Measurements from ENCODE around the gene SLF2.

Gene SLF2

DNA sequence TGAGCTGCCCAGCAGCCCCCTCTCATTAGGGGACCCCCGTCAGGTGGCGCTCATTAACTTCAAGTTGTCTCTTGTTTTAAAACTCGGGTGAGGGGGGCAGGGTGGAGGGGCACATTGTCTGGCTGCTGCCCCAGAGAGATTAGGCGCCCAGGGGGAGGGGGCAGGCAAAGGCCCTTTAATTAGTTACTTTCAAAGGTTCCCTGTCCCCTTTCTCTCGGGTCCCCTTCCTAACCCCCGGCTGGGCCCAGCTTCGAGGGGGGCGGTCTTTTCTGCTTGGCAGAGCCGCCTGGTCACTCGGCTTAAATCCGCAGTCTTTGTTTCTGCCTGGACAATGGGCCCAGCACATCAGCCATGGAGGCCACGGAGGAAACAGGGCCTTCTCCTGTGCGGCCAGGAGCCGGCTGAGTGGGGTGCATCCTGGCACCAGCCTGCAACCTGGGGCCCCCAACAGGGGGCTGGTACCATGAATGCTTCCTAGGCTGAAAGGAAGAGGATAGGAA is 38.9 kb upstream of the SLF2 start (continued):
- TF ChIP-seq BACH2 (CRISPR knock-in tag; IDR thresholded peaks at IDR 0.05; ENCODE audit: borderline replicate concordance) (no peak), GLIS3 (CRISPR knock-in tag; IDR thresholded peaks at IDR 0.05) (no peak), ZFP30 (CRISPR knock-in tag; IDR thresholded peaks at IDR 0.05) (no peak), ZNF70 (CRISPR knock-in tag; IDR thresholded peaks at IDR 0.05) (no peak), ARNTL (CRISPR knock-in tag; IDR thresholded peaks at IDR 0.05; ENCODE audit: borderline replicate concordance, low read depth) (no peak), ESRRG (CRISPR knock-in tag; IDR thresholded peaks at IDR 0.05) (no peak)
- TF ChIP-seq, protein P1, sequence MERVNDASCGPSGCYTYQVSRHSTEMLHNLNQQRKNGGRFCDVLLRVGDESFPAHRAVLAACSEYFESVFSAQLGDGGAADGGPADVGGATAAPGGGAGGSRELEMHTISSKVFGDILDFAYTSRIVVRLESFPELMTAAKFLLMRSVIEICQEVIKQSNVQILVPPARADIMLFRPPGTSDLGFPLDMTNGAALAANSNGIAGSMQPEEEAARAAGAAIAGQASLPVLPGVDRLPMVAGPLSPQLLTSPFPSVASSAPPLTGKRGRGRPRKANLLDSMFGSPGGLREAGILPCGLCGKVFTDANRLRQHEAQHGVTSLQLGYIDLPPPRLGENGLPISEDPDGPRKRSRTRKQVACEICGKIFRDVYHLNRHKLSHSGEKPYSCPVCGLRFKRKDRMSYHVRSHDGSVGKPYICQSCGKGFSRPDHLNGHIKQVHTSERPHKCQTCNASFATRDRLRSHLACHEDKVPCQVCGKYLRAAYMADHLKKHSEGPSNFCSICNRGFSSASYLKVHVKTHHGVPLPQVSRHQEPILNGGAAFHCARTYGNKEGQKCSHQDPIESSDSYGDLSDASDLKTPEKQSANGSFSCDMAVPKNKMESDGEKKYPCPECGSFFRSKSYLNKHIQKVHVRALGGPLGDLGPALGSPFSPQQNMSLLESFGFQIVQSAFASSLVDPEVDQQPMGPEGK (CRISPR knock-in tag; IDR thresholded peaks at IDR 0.05; ENCODE audit: borderline replicate concordance): no peak

DNA sequence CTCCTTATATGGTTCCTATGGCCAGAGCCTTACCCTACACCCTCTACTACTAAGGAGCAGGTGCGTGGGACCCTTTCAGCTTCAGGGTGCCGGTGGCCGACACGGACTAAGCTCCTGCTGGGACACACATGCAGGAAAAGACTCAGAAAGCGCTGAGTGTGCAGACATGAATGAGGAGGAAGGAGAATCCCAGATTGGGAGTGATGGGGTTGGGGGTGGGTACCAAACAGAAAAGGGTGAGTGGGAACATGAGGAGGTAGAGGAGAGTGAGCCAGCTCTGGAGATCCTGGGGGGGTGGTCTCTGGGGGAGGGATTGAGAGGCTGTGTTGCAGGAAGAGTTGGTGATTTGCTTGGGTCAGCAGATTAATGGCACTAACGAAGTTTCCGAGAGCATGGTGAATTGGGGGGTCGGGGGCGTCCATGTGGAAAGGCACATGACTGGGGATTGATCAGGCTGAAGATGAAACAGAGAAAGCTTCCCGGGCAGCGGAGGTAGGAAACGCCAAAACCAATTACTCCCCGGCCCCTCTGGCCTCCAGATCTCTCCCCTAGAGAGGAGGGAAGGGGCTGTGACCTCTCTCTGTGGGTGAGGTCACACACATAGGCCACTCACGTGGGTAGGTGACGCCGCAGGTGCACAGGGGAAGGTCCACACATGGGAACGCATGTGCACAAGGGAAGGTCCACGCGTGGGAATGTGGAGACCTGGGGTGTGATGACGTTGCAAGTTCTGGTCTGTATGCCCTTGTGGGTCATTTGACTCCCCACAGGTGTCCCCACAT is 37.9 kb upstream of the SLF2 start:
- TF ChIP-seq CSDC2 (CRISPR knock-in tag; IDR thresholded peaks at IDR 0.05): no peak
- TF ChIP-seq, protein P2, sequence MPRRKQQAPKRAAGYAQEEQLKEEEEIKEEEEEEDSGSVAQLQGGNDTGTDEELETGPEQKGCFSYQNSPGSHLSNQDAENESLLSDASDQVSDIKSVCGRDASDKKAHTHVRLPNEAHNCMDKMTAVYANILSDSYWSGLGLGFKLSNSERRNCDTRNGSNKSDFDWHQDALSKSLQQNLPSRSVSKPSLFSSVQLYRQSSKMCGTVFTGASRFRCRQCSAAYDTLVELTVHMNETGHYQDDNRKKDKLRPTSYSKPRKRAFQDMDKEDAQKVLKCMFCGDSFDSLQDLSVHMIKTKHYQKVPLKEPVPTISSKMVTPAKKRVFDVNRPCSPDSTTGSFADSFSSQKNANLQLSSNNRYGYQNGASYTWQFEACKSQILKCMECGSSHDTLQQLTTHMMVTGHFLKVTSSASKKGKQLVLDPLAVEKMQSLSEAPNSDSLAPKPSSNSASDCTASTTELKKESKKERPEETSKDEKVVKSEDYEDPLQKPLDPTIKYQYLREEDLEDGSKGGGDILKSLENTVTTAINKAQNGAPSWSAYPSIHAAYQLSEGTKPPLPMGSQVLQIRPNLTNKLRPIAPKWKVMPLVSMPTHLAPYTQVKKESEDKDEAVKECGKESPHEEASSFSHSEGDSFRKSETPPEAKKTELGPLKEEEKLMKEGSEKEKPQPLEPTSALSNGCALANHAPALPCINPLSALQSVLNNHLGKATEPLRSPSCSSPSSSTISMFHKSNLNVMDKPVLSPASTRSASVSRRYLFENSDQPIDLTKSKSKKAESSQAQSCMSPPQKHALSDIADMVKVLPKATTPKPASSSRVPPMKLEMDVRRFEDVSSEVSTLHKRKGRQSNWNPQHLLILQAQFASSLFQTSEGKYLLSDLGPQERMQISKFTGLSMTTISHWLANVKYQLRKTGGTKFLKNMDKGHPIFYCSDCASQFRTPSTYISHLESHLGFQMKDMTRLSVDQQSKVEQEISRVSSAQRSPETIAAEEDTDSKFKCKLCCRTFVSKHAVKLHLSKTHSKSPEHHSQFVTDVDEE (CRISPR knock-in tag; IDR thresholded peaks at IDR 0.05): no peak
- no peak for TF ChIP-seq PPARA (CRISPR knock-in tag; IDR thresholded peaks at IDR 0.05; ENCODE audit: borderline replicate concordance)
- TF ChIP-seq BACH2 (CRISPR knock-in tag; IDR thresholded peaks at IDR 0.05; ENCODE audit: borderline replicate concordance): no peak
- TF ChIP-seq SNAI2 (CRISPR knock-in tag; IDR thresholded peaks at IDR 0.05): no peak
- no peak for TF ChIP-seq OSR1 (CRISPR knock-in tag; IDR thresholded peaks at IDR 0.05)
- no peak for TF ChIP-seq GLIS3 (CRISPR knock-in tag; IDR thresholded peaks at IDR 0.05)
- TF ChIP-seq, protein P3, sequence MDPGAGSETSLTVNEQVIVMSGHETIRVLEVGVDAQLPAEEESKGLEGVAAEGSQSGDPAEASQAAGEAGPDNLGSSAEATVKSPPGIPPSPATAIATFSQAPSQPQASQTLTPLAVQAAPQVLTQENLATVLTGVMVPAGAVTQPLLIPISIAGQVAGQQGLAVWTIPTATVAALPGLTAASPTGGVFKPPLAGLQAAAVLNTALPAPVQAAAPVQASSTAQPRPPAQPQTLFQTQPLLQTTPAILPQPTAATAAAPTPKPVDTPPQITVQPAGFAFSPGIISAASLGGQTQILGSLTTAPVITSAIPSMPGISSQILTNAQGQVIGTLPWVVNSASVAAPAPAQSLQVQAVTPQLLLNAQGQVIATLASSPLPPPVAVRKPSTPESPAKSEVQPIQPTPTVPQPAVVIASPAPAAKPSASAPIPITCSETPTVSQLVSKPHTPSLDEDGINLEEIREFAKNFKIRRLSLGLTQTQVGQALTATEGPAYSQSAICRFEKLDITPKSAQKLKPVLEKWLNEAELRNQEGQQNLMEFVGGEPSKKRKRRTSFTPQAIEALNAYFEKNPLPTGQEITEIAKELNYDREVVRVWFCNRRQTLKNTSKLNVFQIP (CRISPR knock-in tag; IDR thresholded peaks at IDR 0.05; ENCODE audit: borderline replicate concordance, low read depth): no peak
- TF ChIP-seq, protein P1 (CRISPR knock-in tag; IDR thresholded peaks at IDR 0.05; ENCODE audit: borderline replicate concordance): no peak
- no peak for TF ChIP-seq ARNTL (CRISPR knock-in tag; IDR thresholded peaks at IDR 0.05; ENCODE audit: borderline replicate concordance, low read depth)
- TF ChIP-seq, protein P4, sequence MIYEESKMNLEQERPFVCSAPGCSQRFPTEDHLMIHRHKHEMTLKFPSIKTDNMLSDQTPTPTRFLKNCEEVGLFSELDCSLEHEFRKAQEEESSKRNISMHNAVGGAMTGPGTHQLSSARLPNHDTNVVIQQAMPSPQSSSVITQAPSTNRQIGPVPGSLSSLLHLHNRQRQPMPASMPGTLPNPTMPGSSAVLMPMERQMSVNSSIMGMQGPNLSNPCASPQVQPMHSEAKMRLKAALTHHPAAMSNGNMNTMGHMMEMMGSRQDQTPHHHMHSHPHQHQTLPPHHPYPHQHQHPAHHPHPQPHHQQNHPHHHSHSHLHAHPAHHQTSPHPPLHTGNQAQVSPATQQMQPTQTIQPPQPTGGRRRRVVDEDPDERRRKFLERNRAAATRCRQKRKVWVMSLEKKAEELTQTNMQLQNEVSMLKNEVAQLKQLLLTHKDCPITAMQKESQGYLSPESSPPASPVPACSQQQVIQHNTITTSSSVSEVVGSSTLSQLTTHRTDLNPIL (CRISPR knock-in tag; IDR thresholded peaks at IDR 0.05; ENCODE audit: low read depth): no peak
- no peak for TF ChIP-seq ZC3H10 (CRISPR knock-in tag; IDR thresholded peaks at IDR 0.05)
- TF ChIP-seq ZNF8 (CRISPR knock-in tag; IDR thresholded peaks at IDR 0.05): no peak
- TF ChIP-seq, protein P5, sequence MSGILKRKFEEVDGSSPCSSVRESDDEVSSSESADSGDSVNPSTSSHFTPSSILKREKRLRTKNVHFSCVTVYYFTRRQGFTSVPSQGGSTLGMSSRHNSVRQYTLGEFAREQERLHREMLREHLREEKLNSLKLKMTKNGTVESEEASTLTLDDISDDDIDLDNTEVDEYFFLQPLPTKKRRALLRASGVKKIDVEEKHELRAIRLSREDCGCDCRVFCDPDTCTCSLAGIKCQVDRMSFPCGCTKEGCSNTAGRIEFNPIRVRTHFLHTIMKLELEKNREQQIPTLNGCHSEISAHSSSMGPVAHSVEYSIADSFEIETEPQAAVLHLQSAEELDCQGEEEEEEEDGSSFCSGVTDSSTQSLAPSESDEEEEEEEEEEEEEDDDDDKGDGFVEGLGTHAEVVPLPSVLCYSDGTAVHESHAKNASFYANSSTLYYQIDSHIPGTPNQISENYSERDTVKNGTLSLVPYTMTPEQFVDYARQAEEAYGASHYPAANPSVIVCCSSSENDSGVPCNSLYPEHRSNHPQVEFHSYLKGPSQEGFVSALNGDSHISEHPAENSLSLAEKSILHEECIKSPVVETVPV (CRISPR knock-in tag; IDR thresholded peaks at IDR 0.05): no peak

More for the DNA sequence above, 37.9 kb upstream of the SLF2 start:
- no peak for ATAC-seq
